PC-3 (cell line): ENCODE data around the gene CDK10.

Experiments used
- CTCF ChIP-seq: fragments of 300-600 bp; sonication (generic); conservative IDR thresholded peaks from 2 replicates; pipeline ENCODE4 v1.5.1; 2017; ENCODE audit warnings: antibody characterized with exemption, low read depth, mild to moderate bottlenecking, low read length
- EZH2 ChIP-seq: fragments of 300-600 bp; sonication (generic); IDR thresholded peaks from one replicate; pipeline ENCODE4 v1.6.1; 2017; ENCODE audit warnings: antibody characterized with exemption, mild to moderate bottlenecking, low read length; ENCODE audit not compliant: unreplicated experiment
- EZH2phosphoT487 ChIP-seq: fragments of 300-600 bp; sonication (generic); IDR thresholded peaks from 2 replicates; pipeline ENCODE4 v1.6.1; 2018; ENCODE audit warnings: mild to moderate bottlenecking, antibody characterized with exemption, low read length, borderline replicate concordance

GRCh38 chr16:89688395-89688794 is 1.9 kb downstream of the CDK10 start:
- no peak for TF ChIP-seq EZH2phosphoT487
- no peak for TF ChIP-seq CTCF
- no peak for TF ChIP-seq EZH2
